IPS-NIHi7 (cell line): ENCODE measurements around the gene CD300LG.
"Not testable (repeated sequence)": the region's sequence is repeated elsewhere in the genome, so short reads cannot be mapped to it uniquely, and the experiment has no call there.

Source experiments
- DNase-seq: peaks from one replicate; pipeline ENCODE4 v3.0.0; 2012; ENCODE audit warnings: mixed read lengths; ENCODE audit errors: extremely low spot score

Gene CD300LG

GRCh38 chr17:43825567-43825966 lies 21.4 kb upstream of the CD300LG start:
- no peak for DNase-seq

GRCh38 chr17:43826206-43826605 lies 20.8 kb upstream of the CD300LG start:
- no peak for DNase-seq

GRCh38 chr17:43827596-43827995 lies 19.4 kb upstream of the CD300LG start:
- no peak for DNase-seq

GRCh38 chr17:43829738-43830137 lies 17.2 kb upstream of the CD300LG start:
- DNase-seq: no peak

GRCh38 chr17:43830510-43831140 lies 16.4 kb upstream of the CD300LG start:
- DNase-seq: no peak

GRCh38 chr17:43831633-43832032 lies 15.3 kb upstream of the CD300LG start:
- DNase-seq: no peak

- peak; percentile 62 for DNase-seq
Observed at GRCh38 chr17:43832168-43832975, 14.6 kb upstream of the CD300LG start.

GRCh38 chr17:43832976-43833829 lies 13.8 kb upstream of the CD300LG start, which contains the start of gene MPP3:
TSS of gene MPP3 (minus strand) at chr17:43833146. CDS start at chr17:43831906, 1,240 bp downstream.
- peak; percentile 91 for DNase-seq

- no peak for DNase-seq
Observed at GRCh38 chr17:43834106-43834505, 12.9 kb upstream of the CD300LG start.

- DNase-seq: no peak
Observed at GRCh38 chr17:43839670-43840108, 7.3 kb upstream of the CD300LG start.

GRCh38 chr17:43840814-43841213 lies 6.2 kb upstream of the CD300LG start:
- DNase-seq: peak; percentile 38

- DNase-seq: no peak
Observed at GRCh38 chr17:43841282-43841681, 5.7 kb upstream of the CD300LG start.

- not testable (repeated sequence) for DNase-seq
Observed at GRCh38 chr17:43842091-43842974, 4.6 kb upstream of the CD300LG start.

- DNase-seq: no peak
Observed at GRCh38 chr17:43842975-43843325, 4.0 kb upstream of the CD300LG start.

- no peak for DNase-seq
Observed at GRCh38 chr17:43844241-43844640, 2.7 kb upstream of the CD300LG start.

GRCh38 chr17:43845766-43846165 lies 1.2 kb upstream of the CD300LG start:
- no peak for DNase-seq

GRCh38 chr17:43846221-43846712 lies 709 bp upstream of the CD300LG start:
- DNase-seq: peak; percentile 98

GRCh38 chr17:43848601-43849000 lies 1.6 kb downstream of the CD300LG start:
- DNase-seq: no peak

GRCh38 chr17:43849116-43849515 lies 2.1 kb downstream of the CD300LG start:
- DNase-seq: no peak

GRCh38 chr17:43852571-43852970 lies 5.6 kb downstream of the CD300LG start:
- no peak for DNase-seq

GRCh38 chr17:43853546-43853945 lies 6.6 kb downstream of the CD300LG start:
- DNase-seq: no peak
